Activated T-cell treated with anti-CD3 and anti-CD28 coated beads, Interleukin-2, amount 50 U/mL, for 24 hours (primary cell): ENCODE results near the gene TRDMT1.
"Not testable (repeated sequence)": the region's sequence is repeated elsewhere in the genome, so short reads cannot be mapped to it uniquely, and the experiment has no call there.

ENCODE experiments used
- DNase-seq: peaks from one replicate; pipeline ENCODE4 v3.0.0-alpha.2; 2020
- H3K27ac Mint-ChIP-seq: 2 replicates; pipeline ENCODE4 v1.8.0; 2020; ENCODE audit warnings: mild to moderate bottlenecking, mixed read lengths
- H3K27me3 Mint-ChIP-seq: 2 replicates; pipeline ENCODE4 v1.8.0; 2020; ENCODE audit warnings: mixed read lengths
- H3K36me3 Mint-ChIP-seq: 2 replicates; pipeline ENCODE4 v1.8.0; 2020; ENCODE audit warnings: low read depth, mixed read lengths
- H3K4me1 Mint-ChIP-seq: 2 replicates; pipeline ENCODE4 v1.8.0; 2020; ENCODE audit warnings: low read depth, mixed read lengths
- H3K4me3 Mint-ChIP-seq: 2 replicates; pipeline ENCODE4 v1.8.0; 2020; ENCODE audit warnings: mild to moderate bottlenecking, moderate library complexity, mixed read lengths
- H3K9me3 Mint-ChIP-seq: 2 replicates; pipeline ENCODE4 v1.8.0; 2020; ENCODE audit warnings: mixed read lengths

Gene TRDMT1

GRCh38 chr10:17128261-17128660 is 73.2 kb downstream of the TRDMT1 start:
- DNase-seq: no peak
- Mint-ChIP-seq H3K9me3 (no peaks in the 10 kb centered on the region), H3K27ac (no peak overlapping the region), H3K4me3 (no peak overlapping the region), H3K27me3 (no peaks in the 10 kb centered on the region), H3K36me3 (no peaks in the 10 kb centered on the region), H3K4me1 (peaks cover 3% of the 10 kb centered on the region)

- H3K27ac Mint-ChIP-seq: no peak overlapping the region
- H3K36me3 Mint-ChIP-seq: peaks cover 7% of the 10 kb centered on the region
- H3K4me1 Mint-ChIP-seq: peaks cover 3% of the 10 kb centered on the region
- DNase-seq: no peak
- H3K4me3 Mint-ChIP-seq: no peak overlapping the region
- no peaks in the 10 kb centered on the region for H3K27me3 Mint-ChIP-seq
- no peaks in the 10 kb centered on the region for H3K9me3 Mint-ChIP-seq
These were observed 75.1 kb downstream of the TRDMT1 start for GRCh38 chr10:17126327-17126726.

GRCh38 chr10:17125206-17125893 is 76.1 kb downstream of the TRDMT1 start:
- Mint-ChIP-seq H3K4me1 (peaks cover 3% of the 10 kb centered on the region), H3K4me3 (no peak overlapping the region), H3K36me3 (peaks cover 12% of the 10 kb centered on the region), H3K27ac (no peak overlapping the region), H3K9me3 (no peaks in the 10 kb centered on the region), H3K27me3 (no peaks in the 10 kb centered on the region)
- no peak for DNase-seq

- Mint-ChIP-seq H3K27ac (no peak overlapping the region), H3K27me3 (no peaks in the 10 kb centered on the region), H3K36me3 (peaks cover 14% of the 10 kb centered on the region), H3K4me3 (no peak overlapping the region), H3K4me1 (peaks cover 3% of the 10 kb centered on the region), H3K9me3 (no peaks in the 10 kb centered on the region)
- no peak for DNase-seq
These were observed 77.5 kb downstream of the TRDMT1 start for GRCh38 chr10:17123961-17124360.

GRCh38 chr10:17122726-17123661 is 78.5 kb downstream of the TRDMT1 start:
- no peak overlapping the region for H3K4me3 Mint-ChIP-seq
- H3K36me3 Mint-ChIP-seq: peaks cover 14% of the 10 kb centered on the region
- H3K4me1 Mint-ChIP-seq: peaks cover 3% of the 10 kb centered on the region
- DNase-seq: no peak
- no peak overlapping the region for H3K27ac Mint-ChIP-seq
- H3K27me3 Mint-ChIP-seq: no peaks in the 10 kb centered on the region
- no peaks in the 10 kb centered on the region for H3K9me3 Mint-ChIP-seq

GRCh38 chr10:17122052-17122451 is 79.4 kb downstream of the TRDMT1 start:
- peaks cover 3% of the 10 kb centered on the region for H3K4me1 Mint-ChIP-seq
- H3K27ac Mint-ChIP-seq: no peak overlapping the region
- no peaks in the 10 kb centered on the region for H3K27me3 Mint-ChIP-seq
- no peak for DNase-seq
- peaks cover 14% of the 10 kb centered on the region for H3K36me3 Mint-ChIP-seq
- H3K4me3 Mint-ChIP-seq: no peak overlapping the region
- no peaks in the 10 kb centered on the region for H3K9me3 Mint-ChIP-seq

- no peaks in the 10 kb centered on the region for H3K27me3 Mint-ChIP-seq
- H3K4me1 Mint-ChIP-seq: peaks cover 3% of the 10 kb centered on the region
- DNase-seq: no peak
- H3K27ac Mint-ChIP-seq: no peak overlapping the region
- H3K4me3 Mint-ChIP-seq: no peak overlapping the region
- H3K9me3 Mint-ChIP-seq: no peaks in the 10 kb centered on the region
- H3K36me3 Mint-ChIP-seq: peaks cover 14% of the 10 kb centered on the region
These were observed 80.8 kb downstream of the TRDMT1 start for GRCh38 chr10:17120694-17121093.

- Mint-ChIP-seq H3K27me3 (no peaks in the 10 kb centered on the region), H3K4me3 (no peak overlapping the region), H3K9me3 (no peaks in the 10 kb centered on the region), H3K36me3 (peaks cover 14% of the 10 kb centered on the region), H3K4me1 (peaks cover 7% of the 10 kb centered on the region), H3K27ac (no peak overlapping the region)
- no peak for DNase-seq
These were observed 81.6 kb downstream of the TRDMT1 start for GRCh38 chr10:17119845-17120244.

GRCh38 chr10:17116193-17116592 is 85.3 kb downstream of the TRDMT1 start:
- DNase-seq: no peak
- Mint-ChIP-seq H3K36me3 (peaks cover 11% of the 10 kb centered on the region), H3K9me3 (no peaks in the 10 kb centered on the region), H3K4me1 (peaks cover 4% of the 10 kb centered on the region), H3K4me3 (no peak overlapping the region), H3K27me3 (no peaks in the 10 kb centered on the region), H3K27ac (no peak overlapping the region)

- Mint-ChIP-seq H3K9me3 (no peaks in the 10 kb centered on the region), H3K4me1 (peaks cover 4% of the 10 kb centered on the region), H3K27me3 (no peaks in the 10 kb centered on the region), H3K4me3 (no peak overlapping the region), H3K36me3 (peaks cover 13% of the 10 kb centered on the region), H3K27ac (no peak overlapping the region)
- DNase-seq: no peak
These were observed 85.8 kb downstream of the TRDMT1 start for GRCh38 chr10:17115683-17116082.

- DNase-seq, H3K27ac Mint-ChIP-seq, H3K4me1 Mint-ChIP-seq, H3K27me3 Mint-ChIP-seq, H3K36me3 Mint-ChIP-seq, H3K9me3 Mint-ChIP-seq, H3K4me3 Mint-ChIP-seq: not testable (repeated sequence)
These were observed 86.5 kb downstream of the TRDMT1 start for GRCh38 chr10:17114878-17115444.

- DNase-seq: no peak
- H3K4me1 Mint-ChIP-seq: peaks cover 10% of the 10 kb centered on the region
- no peak overlapping the region for H3K4me3 Mint-ChIP-seq
- H3K27me3 Mint-ChIP-seq: no peaks in the 10 kb centered on the region
- no peak overlapping the region for H3K27ac Mint-ChIP-seq
- peaks cover 13% of the 10 kb centered on the region for H3K36me3 Mint-ChIP-seq
- H3K9me3 Mint-ChIP-seq: no peaks in the 10 kb centered on the region
These were observed 87.5 kb downstream of the TRDMT1 start for GRCh38 chr10:17113889-17114540.

GRCh38 chr10:17113346-17113745 is 88.1 kb downstream of the TRDMT1 start:
- H3K9me3 Mint-ChIP-seq: no peaks in the 10 kb centered on the region
- H3K4me1 Mint-ChIP-seq: peaks cover 10% of the 10 kb centered on the region
- no peak overlapping the region for H3K4me3 Mint-ChIP-seq
- no peak for DNase-seq
- H3K27ac Mint-ChIP-seq: no peak overlapping the region
- no peaks in the 10 kb centered on the region for H3K27me3 Mint-ChIP-seq
- H3K36me3 Mint-ChIP-seq: peaks cover 13% of the 10 kb centered on the region

- peaks cover 10% of the 10 kb centered on the region for H3K4me1 Mint-ChIP-seq
- no peak for DNase-seq
- no peaks in the 10 kb centered on the region for H3K27me3 Mint-ChIP-seq
- H3K9me3 Mint-ChIP-seq: no peaks in the 10 kb centered on the region
- H3K36me3 Mint-ChIP-seq: peaks cover 13% of the 10 kb centered on the region
- no peak overlapping the region for H3K27ac Mint-ChIP-seq
- no peak overlapping the region for H3K4me3 Mint-ChIP-seq
These were observed 88.9 kb downstream of the TRDMT1 start for GRCh38 chr10:17112566-17112965.
